A549 treated with AZD9567 at 1 μM for 4 hours (cell line): ENCODE measurements around the gene GPX8. TPM values are rescaled to one million over a fixed set of nuclear protein-coding genes. Genes with fewer than 3 reads are reported as not detected.

Experiments used
- total RNA-seq: library from RNA; stranded (reverse); fragments of 200-300 nt; extraction: Qiagen RNA extraction; gene quantifications from 5 replicates; pipeline ENCODE4 v1.2.3, GENCODE V29; 2022; ENCODE audit not compliant: insufficient read depth

GPX8 gene
- total RNA-seq = 29.3 to 43.8 TPM (median 32.1 TPM) in 5 replicates

GRCh38 chr5:55159763-55160492 is at the start of gene GPX8:
Gene GPX8, plus strand, starts transcription at chr5:55160171. Its CDS starts 22 bp downstream, at chr5:55160193.

GRCh38 chr5:55172937-55173686 is 13.1 kb downstream of the GPX8 start, which contains the start of gene CDC20B:
Gene CDC20B, minus strand, starts transcription at chr5:55173177. Its CDS starts 177 bp downstream, at chr5:55173000.

Other genes with a start within 250 kb of the GPX8 start
- gene ESM1, start 174.6 kb upstream of the GPX8 start, total RNA-seq = not detected in 5 replicates
- gene GZMK, start 135.9 kb upstream of the GPX8 start, total RNA-seq = not detected in 5 replicates
- not detected in 5 replicates for gene GZMA, start 57.5 kb upstream of the GPX8 start, total RNA-seq
- gene CDC20B, start 13.0 kb downstream of the GPX8 start, total RNA-seq = 0.05 to 0.07 TPM (median 0.06 TPM) in 4 of 5 replicates, not detected in the other
- gene MCIDAS, start 67.1 kb downstream of the GPX8 start, total RNA-seq = 0.96 to 2.4 TPM (median 2.0 TPM) in 5 replicates
- gene CCNO, start 73.4 kb downstream of the GPX8 start, total RNA-seq = 2.8 to 8.6 TPM (median 7.6 TPM) in 5 replicates
- gene DHX29, start 147.5 kb downstream of the GPX8 start, total RNA-seq = 21.3 to 33.9 TPM (median 24.5 TPM) in 5 replicates
- gene MTREX, start 147.8 kb downstream of the GPX8 start, total RNA-seq = 27.6 to 54.0 TPM (median 32.0 TPM) in 5 replicates